SK-N-SH treated with all-trans-retinoic acid at 6 μM for 48 hours (cell line): Measurements from ENCODE around the gene GCM1.

Source experiments
- ARNTL ChIP-seq: fragments of 450-650 bp; formaldehyde crosslinking; IDR thresholded peaks from 2 replicates; pipeline ENCODE4 v1.5.0; 2020; ENCODE audit warnings: low read depth, mild to moderate bottlenecking, moderate library complexity, borderline replicate concordance
- CSDC2 ChIP-seq: fragments of 250-450 bp; sonication (Bioruptor Pico); IDR thresholded peaks from 2 replicates; pipeline ENCODE4 v1.5.0; 2020; ENCODE audit warnings: mild to moderate bottlenecking, moderate library complexity
- PATZ1 ChIP-seq: fragments of 250-450 bp; sonication (Bioruptor Pico); IDR thresholded peaks from 2 replicates; pipeline ENCODE4 v1.8.0; 2020; ENCODE audit warnings: mild to moderate bottlenecking, moderate library complexity, borderline replicate concordance
- TSHZ2 ChIP-seq: fragments of 250-450 bp; sonication (Bioruptor Pico); IDR thresholded peaks from 2 replicates; pipeline ENCODE4 v1.5.0; 2020; ENCODE audit warnings: mild to moderate bottlenecking, moderate library complexity

- no peak for TF ChIP-seq CSDC2
- TF ChIP-seq TSHZ2: no peak
- no peak for TF ChIP-seq PATZ1 (CRISPR knock-in tag)
- no peak for TF ChIP-seq ARNTL (CRISPR knock-in tag)
Measured at GRCh38 chr6:53172468-53172803, 23.8 kb upstream of the GCM1 start.
